ENCODE measurements around the gene PWP1.

Gene PWP1

GRCh38 chr12:107736914-107737313 is 51.3 kb downstream of the PWP1 start:
- no peak for DNase-seq

DNA sequence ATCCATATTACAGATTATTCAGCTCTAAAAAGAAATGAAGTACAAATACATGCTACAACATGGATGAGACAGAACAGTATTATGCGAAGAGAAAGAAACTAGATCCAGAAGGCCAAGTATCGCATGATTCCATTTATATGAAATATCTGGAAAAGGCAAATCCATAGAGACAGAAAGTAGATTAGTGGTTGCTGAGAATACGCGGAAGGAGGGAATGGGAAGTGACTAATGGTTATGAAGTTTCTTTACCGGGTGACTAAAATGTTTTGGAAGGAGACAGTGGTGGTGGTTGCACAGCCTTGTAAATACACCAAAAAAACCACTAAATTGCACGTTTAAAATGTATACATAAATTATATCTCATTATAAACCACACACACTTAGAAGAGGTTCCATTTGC is 62.9 kb downstream of the PWP1 start:
- no peak for DNase-seq

DNA sequence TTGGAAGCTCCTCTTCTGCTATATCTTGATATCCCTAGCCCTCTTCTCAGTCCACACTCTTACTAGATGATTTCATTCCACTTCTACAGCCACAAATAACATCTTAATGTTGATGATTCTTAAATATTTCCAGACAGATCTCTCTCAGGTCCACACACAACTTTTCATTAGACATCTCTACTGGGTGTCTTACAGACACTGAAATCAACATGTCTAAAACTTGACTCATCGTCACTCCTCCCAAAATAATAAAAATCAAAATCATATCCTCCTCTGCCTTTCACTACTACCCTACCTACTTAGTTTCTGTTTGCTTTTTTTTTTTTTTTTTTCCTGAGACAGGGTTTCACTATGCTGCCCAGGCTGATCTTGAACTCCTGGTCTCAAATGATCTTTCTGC is 63.5 kb downstream of the PWP1 start:
- DNase-seq: no peak

- DNase-seq: no peak
Observed at GRCh38 chr12:107759410-107759809, 73.8 kb downstream of the PWP1 start.

GRCh38 chr12:107760207-107760808 is 74.7 kb downstream of the PWP1 start:
- peak; percentile 33 for DNase-seq

- DNase-seq: peak; percentile 89
Observed at GRCh38 chr12:107760809-107761501, 75.4 kb downstream of the PWP1 start, which contains the start of gene PRDM4. Gene PRDM4, minus strand, starts transcription at chr12:107761137. Its CDS starts 622 bp downstream, at chr12:107760515.

DNA sequence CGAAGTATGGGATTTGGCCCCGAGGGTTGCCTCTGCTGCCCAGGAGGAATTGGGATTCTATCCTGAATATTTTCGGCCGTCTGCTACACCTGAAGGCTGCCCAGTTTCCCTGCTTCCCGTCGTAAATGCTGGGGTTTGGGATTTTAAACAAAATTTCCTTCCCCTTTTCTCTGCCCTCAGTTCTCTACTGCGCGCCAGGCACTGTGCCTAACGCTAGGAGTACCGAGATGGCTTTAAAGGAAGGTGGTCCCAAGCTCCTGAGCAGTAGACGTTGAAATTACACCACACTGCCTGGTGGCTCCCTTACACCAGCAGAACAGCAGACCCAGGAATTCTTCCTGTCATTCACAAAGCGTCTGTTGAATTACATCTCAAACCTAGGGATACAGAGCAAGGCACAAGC is 75.9 kb downstream of the PWP1 start:
- peak; percentile 7 for DNase-seq

All from stimulated activated CD4-positive, alpha-beta T cell treated with anti-CD3 and anti-CD28 coated beads, Interleukin-4, amount 100 ng/mL, for 1 hour (primary cell).